ENCODE measurements around the gene MORC4.

Gene MORC4

DNA sequence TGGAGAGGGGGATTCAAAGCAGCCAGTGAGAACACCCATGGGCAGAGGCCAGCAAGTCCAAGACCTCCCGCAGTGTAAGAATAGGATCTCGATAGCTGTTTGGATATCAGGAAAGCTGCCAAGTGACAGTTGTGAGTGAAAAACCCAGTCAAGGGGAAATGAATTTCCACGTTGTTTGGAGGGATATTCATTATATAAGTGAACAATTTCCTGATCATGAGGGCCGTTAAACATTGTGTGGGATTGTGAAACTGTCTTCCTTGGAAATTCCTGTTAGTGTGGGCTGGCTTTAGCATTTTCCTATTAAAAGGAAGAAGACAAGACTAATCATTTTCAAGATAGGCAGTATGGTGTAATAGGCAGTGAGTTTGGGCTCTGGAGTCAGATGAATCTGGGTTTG lies 64.8 kb downstream of the MORC4 start:
- TF ChIP-seq, protein P1, sequence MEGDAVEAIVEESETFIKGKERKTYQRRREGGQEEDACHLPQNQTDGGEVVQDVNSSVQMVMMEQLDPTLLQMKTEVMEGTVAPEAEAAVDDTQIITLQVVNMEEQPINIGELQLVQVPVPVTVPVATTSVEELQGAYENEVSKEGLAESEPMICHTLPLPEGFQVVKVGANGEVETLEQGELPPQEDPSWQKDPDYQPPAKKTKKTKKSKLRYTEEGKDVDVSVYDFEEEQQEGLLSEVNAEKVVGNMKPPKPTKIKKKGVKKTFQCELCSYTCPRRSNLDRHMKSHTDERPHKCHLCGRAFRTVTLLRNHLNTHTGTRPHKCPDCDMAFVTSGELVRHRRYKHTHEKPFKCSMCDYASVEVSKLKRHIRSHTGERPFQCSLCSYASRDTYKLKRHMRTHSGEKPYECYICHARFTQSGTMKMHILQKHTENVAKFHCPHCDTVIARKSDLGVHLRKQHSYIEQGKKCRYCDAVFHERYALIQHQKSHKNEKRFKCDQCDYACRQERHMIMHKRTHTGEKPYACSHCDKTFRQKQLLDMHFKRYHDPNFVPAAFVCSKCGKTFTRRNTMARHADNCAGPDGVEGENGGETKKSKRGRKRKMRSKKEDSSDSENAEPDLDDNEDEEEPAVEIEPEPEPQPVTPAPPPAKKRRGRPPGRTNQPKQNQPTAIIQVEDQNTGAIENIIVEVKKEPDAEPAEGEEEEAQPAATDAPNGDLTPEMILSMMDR (conservative IDR thresholded peaks at IDR 0.05; ENCODE audit: low read depth): no peak
- no peak overlapping the region for H3K27ac ChIP-seq
- CTCF ChIA-PET: no interaction called here
- POLR2A ChIA-PET (ENCODE audit: low non-redundant PET): no interaction called here
- no peak for DNase-seq (ENCODE audit: low spot score)

DNA sequence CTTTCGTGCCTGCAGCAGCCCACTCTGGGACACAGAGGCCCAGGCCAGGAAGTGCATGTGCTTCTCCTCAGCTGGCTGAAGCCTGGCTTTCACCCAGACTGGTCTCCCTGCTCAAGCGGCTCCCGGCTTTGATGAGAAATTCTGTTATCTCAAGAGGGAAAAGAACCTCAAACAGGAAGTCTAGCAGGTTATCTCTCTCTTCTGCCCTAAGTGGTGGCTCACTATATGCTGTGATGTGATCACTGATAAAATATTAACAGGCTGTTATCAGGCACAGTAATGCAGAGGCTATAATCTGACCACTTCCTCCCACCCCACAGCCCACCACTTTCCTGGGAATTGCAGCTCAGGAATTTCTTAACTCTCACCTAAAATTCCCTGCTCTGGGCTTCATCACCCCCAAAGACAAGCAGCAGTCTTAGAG lies 66.5 kb downstream of the MORC4 start:
- no peak for DNase-seq (ENCODE audit: low spot score)
- POLR2A ChIA-PET (ENCODE audit: low non-redundant PET): no interaction called here
- CTCF ChIA-PET: no interaction called here
- TF ChIP-seq, protein P1 (conservative IDR thresholded peaks at IDR 0.05; ENCODE audit: low read depth): no peak
- no peak overlapping the region for H3K27ac ChIP-seq

DNA sequence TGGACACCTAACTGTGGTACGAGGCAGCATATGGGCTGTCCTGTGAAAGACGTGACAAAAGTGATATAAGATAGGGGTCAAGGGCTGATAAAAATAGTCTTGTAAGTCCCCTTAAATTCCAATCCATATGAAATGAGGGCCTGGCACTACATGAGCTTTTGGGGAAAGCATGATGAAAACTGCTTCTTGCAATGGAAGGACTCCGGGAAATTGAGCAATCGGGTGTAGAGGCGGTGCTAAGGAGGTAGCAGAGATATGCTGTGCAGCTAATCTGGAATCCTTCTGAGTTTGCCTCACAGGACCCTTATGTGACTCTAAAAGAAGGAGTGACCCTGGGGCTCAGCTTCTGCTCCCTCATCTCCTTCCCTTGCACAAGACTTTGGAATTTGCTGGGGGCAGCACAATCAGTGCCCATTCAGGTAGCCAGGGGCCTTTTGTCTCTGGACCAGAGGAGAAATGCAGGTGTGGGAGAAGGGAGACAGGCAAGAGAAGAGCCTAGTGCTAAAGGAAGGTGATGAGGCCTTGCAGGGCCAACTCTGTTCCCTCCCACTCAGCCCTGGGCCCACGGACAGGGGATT lies 67.0 kb downstream of the MORC4 start:
- DNase-seq (ENCODE audit: low spot score): no peak
- TF ChIP-seq, protein P1 (conservative IDR thresholded peaks at IDR 0.05; ENCODE audit: low read depth): no peak
- ChIA-PET CTCF (no interaction called here), POLR2A (ENCODE audit: low non-redundant PET) (no interaction called here)
- H3K27ac ChIP-seq: no peak overlapping the region

DNA sequence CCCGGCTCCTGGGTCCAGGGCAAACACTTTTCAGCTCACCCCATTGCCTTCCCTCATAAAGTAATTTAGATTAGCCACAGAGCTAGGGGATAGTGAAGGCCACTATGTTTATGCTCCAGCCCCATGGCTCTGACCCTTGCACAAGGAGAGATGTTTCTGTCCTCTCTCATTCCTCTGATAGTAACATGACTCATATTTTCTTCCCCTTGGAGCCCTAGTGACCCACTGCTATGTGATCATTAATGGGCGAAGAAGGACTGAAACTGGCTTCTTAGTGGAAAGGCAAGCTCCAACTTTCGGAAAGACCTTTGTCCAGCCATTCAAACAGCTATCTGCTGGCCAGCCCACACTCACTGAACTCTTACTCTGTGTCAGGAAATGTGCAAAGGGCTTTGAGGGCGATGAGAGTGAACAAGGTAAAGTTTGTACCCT lies 67.5 kb downstream of the MORC4 start:
- TF ChIP-seq, protein P1 (conservative IDR thresholded peaks at IDR 0.05; ENCODE audit: low read depth): no peak
- no peak overlapping the region for H3K27ac ChIP-seq
- POLR2A ChIA-PET (ENCODE audit: low non-redundant PET): no interaction called here
- no peak for DNase-seq (ENCODE audit: low spot score)
- CTCF ChIA-PET: interaction anchor here (0.6 kb wide), 1 partner anchor 23 kb away, joined by 3 read pairs; no protein-coding TSS in a partner anchor

DNA sequence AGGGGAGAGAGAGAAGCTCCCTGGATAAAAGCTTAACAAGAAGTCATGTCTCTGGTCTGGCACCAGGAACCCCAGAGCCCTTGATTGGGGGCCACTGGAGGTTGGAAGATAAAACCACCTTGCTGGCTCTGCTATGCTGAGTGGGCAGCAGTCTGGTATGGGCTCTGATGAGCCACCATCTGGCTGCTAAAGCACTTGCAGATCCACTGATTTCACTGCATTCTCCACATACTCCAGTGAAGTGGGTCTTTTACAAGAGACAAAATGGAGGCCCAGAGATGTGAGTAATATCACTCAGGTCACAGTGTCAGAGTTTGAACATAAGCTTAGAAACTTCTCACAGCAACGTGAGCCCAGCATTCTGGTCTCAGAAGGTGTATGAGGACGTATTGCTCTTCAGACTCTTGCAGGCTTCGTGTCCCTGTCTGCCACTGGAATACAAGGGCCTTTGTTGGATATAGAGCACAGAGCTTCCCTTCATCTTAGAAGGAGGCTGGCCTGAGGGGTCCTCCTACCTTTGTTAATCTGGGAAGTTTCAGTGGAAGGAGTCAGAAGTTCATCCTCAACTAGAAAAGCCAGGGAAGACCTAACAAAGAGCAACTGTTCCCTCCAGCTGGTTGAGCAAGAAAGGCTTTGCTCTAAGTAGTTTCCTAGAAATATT lies 68.1 kb downstream of the MORC4 start:
- POLR2A ChIA-PET (ENCODE audit: low non-redundant PET): no interaction called here
- H3K27ac ChIP-seq: no peak overlapping the region
- CTCF ChIA-PET: interaction anchor here (0.6 kb wide), 1 partner anchor 22 kb away, joined by 3 read pairs; no protein-coding TSS in a partner anchor
- no peak for DNase-seq (ENCODE audit: low spot score)
- TF ChIP-seq, protein P1 (conservative IDR thresholded peaks at IDR 0.05; ENCODE audit: low read depth): no peak

DNA sequence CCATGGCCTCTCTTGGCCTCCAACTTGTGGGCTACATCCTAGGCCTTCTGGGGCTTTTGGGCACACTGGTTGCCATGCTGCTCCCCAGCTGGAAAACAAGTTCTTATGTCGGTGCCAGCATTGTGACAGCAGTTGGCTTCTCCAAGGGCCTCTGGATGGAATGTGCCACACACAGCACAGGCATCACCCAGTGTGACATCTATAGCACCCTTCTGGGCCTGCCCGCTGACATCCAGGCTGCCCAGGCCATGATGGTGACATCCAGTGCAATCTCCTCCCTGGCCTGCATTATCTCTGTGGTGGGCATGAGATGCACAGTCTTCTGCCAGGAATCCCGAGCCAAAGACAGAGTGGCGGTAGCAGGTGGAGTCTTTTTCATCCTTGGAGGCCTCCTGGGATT lies 71.8 kb downstream of the MORC4 start:
- no peak overlapping the region for H3K27ac ChIP-seq
- TF ChIP-seq, protein P1 (conservative IDR thresholded peaks at IDR 0.05; ENCODE audit: low read depth): no peak
- ChIA-PET POLR2A (ENCODE audit: low non-redundant PET) (no interaction called here), CTCF (no interaction called here)
- no peak for DNase-seq (ENCODE audit: low spot score)

Measured in RWPE1 (cell line).